Embryonic facial prominence (tissue), 1 donor: Measurements from ENCODE around the gene WDR27.
A peak's percentile ranks its signal among the peaks of the same experiment; 100 is the strongest.

Experiments used
- DNase-seq: peaks from one replicate; pipeline ENCODE4 v3.0.0-alpha.2; 2016; ENCODE audit errors: extremely low spot score

The WDR27 gene

DNA sequence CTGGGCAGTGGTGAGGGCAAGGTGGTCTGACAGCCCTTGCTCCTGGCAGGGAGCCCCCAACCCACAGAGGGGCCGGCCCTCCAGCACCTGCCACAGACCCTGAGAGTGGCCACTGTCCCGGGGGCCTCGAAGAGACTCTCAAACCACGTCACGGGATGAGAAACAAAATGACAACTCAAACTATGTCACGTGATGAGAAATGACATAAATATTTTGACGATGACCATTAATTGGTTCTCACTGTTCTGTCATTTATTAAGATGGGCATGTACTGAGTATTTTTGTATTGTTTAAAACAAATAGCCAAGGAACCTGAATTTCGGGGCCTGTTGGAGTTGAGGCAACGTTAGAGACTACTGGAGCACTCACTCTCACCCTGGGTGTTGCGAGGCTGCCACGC is 135.5 kb downstream of the WDR27 start:
- no peak for DNase-seq

DNA sequence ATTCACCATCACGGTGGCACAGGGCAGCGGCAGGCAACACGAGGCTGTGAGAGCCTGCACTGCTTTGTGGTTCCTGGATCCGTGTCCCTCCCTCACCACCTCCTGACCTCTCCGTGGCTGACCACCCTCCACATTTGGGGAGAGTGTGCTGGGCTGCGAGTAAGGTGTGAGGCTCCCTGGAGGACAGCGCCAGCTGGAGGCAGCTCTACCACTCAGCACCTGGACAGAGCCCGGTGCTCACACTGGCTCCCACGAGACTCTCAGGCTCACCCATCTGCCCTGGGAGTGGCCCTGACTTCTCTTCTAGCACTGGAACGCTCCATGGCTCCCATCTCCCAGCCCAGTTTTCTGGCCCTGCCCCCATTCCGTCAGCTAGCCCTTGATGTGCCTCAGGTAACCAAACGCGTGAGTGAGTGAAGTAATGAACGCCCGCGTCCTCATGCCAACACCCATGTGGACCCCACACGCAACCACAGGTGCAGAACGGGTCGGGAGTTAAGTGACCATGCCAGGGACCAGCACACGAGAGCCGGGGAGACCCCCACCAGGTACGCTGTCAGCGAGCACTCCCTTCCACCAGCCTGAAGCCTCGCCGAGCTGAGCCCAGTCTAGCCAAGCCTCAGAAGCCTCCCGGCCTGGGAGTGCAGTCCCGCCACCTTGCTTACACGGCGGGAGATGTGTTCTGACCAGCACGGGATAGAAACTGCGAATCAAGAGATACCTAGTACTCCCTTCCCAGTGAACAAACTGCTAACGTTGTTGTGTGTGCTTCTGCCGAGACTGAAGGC is 137.2 kb downstream of the WDR27 start:
- DNase-seq: no peak

DNA sequence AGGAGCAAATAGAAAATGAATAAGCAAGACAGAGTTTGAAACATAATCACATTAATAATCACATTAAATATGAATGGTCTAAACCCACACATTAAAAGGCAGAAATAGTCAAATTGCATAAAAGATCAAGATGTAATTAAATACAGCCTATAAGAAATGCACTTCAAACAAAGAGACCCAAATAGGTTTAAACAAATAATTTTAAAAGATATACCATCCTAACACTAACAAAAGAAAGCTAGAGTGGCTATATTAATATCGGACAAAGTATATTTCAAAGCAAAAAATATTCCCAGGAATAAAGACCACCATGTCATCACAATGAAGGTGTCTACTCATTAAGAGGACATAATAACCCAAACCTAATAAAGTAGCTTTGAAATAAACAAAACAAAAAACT is 140.2 kb downstream of the WDR27 start:
- DNase-seq: no peak

DNA sequence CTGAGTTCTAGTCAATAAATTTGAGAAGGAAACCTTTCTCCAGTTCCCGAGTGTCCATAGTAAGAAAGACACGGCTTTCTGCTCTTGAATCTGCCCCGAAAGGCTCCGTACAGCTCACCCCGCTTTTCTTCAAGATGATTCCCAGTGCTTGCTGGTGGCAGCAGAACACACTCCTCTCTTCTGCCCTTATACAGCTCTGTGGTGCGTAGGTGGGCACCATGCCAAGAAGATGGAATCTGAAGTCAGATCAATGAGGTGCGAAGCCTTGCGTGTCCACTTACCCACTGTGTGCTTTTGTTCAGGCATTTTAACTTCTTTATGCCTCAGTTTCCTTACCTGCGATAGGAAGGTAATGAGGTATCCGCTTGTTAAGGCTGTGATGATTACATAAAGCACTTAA is 142.2 kb downstream of the WDR27 start:
- no peak for DNase-seq

- DNase-seq: no peak
These were observed 142.9 kb downstream of the WDR27 start for GRCh38 chr6:169558774-169559441.

DNA sequence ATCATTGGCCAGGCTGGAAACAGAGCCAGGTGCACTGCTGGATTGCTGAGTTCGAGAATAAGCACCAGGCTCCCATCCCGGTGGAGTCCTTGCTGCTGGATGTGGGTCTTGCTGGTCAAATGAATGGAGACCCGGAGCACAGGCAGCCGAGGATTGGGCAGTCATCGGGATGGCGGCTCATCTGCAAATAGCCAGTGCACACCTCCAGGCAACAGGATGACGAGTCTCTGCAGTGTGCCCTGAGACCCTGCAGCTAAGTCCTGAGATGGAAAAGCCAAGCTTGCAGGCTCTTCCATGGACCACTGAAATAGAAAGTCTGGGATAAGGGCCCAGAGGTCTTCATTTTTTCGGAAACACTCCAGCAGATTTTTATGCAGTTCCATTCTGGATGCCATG is 143.5 kb downstream of the WDR27 start:
- no peak for DNase-seq

DNA sequence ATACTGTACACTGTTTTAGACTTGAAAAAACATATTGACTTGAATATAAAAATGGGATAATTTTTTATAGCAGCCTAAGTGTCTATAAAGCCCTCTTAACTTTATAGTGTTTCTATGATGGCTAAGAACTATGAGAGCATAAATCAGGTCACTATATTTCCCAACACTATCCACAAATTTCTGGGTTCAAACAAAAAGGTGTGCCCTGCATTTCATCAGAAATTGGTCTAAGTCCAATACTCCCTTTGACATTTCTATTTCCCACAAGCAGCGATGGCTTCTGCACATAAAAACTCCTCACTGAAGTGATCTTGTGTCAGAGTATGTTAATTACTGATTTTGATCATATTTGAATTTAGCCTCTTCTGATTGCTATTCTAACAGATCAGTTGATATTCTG is 143.9 kb downstream of the WDR27 start:
- no peak for DNase-seq

DNA sequence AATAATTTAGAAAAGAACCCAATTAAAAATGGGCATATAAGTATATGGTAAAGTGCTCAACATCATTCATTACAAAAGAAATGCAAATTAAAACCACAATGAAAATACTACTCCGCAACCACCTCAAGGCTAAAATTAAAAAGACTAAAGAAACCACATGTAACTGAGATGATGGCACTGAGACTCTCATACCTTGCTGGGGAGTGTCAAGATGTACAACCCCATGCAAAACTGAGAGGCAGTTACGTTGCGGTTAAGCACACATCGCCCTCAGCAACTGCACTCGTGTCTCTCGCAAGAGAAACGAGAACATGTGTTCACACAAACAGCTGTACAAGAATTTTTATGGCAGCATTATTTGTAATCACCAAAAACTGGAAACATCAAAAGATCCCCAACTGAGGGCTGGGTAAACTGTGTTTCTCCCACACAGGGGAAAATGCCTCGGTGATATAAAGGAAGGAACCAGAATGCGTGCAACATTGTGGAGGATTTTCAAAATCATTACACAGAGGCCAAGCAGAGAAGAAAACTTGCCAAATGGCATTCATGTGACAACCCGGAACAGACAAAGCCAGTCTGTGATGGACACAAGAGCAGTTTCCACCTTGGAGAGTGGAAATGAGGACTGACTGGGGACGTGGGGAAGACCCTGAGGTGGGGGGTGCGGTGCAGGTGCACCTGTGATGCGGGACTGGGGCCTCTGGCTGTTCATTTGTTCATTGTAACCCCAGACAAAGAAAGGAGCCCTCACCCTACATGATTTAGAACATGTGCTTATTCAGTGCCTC is 144.9 kb downstream of the WDR27 start:
- no peak for DNase-seq

- DNase-seq: no peak
These were observed 145.7 kb downstream of the WDR27 start for GRCh38 chr6:169555971-169556617.

DNA sequence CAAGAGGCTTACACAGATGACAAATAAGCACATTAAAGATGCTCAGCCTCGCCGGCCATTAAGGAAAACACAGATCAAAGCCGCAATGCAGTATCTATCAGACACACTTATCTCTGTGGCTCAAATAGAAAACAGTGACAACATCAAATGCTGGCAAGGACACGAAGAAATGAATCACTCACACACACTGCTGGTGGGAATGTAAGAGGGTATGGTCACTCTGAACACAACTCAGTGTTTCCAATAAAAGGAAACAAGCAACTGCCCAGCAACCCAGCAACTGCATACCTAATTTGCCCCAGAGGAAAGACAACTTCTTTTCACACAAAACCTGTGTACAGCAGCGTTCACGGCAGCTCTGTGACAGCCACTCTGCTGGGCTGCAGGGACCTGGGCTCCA is 155.8 kb downstream of the WDR27 start:
- DNase-seq: no peak

GRCh38 chr6:169543704-169544103 is 158.1 kb downstream of the WDR27 start:
- no peak for DNase-seq

- DNase-seq: no peak
These were observed 159.3 kb downstream of the WDR27 start for GRCh38 chr6:169542491-169542890.

- no peak for DNase-seq
These were observed 162.5 kb downstream of the WDR27 start for GRCh38 chr6:169539176-169539897.

DNA sequence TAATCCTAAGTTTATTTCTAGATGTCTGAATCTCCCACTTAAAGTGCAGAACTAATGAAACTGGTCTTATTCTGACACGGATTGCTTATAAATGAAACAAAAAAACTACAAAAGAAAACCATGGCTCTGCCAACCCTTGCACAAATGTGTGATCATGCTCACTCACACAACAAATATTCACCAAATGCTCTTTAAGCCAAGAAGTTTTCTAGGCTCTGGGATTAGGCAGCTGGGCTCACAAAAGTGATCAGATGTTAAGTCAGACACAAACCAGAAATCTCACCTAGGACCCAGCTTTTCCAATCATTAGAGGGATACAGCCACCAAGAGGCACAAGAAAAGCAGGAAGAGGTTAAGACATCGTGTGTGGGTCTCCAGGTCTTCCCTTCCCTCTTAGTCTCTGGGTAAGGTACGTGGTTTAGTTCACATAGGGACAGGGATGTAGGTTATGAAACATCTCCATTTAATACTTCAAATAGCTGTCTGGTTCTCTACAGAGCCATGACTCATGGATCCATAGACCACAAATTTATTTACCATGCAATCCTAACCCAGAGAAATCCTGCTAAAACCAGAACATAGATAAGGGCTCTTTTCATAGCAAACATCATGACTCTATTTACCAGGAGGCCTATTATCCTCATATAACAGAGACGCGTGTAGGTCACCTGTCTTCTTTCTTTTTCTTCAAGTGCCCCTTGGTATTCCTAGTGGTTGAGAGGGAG is 165.2 kb downstream of the WDR27 start:
- no peak for DNase-seq

DNA sequence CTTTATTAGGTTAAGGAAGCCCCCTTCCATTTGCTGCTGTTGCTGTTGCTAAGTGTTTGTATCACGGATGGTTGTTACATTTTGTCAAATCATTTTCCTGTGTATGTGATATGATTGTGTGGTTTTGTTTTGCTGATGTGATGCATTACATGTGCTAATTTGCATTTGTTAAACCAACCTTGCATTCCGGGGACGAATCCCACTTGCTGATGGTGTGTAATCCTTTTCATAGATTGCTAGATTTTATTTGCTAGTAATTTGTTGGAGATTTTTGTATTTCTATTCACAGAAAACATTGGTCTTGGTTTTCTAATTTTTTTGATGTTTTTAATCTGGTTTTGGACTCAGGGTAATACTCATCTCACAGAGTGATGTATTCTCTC is 167.8 kb downstream of the WDR27 start:
- no peak for DNase-seq

DNA sequence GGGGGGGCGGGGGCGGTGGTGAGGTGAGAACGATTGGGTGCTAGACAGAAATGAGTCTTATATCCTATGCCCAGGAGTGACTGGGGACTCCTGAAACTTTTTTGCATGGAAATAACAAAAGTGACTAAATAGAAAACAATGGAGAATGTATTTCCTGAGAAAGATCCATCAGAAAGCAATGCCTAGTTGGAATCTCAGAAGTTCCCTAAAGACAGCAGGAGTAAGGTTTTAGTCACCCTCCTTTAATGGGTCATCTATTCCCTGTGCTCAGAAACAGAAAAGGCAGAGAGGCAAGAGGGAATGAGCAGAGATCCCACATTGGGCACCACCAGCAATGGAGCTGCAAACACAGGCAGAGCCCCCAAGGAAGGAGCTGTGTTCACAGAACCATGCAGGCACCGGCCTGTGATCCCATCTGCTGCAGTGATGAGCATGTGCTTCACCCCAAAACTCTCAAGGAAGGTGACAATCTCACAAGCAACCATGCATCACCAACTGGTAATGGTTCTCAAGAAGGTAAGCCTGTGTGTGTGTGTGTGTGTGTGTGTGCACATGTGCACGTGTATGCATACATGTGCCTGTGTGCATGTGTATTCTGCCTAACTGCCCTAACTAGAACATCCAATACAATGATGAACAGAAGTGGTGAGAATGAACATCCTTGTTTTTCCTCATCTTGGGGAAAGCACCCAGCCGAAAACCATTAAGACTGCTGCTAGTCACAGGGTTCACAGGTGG is 168.4 kb downstream of the WDR27 start:
- no peak for DNase-seq

- DNase-seq: no peak
These were observed 171.1 kb downstream of the WDR27 start for GRCh38 chr6:169530752-169531123.

GRCh38 chr6:169529931-169530751 is 171.7 kb downstream of the WDR27 start:
- DNase-seq: peak; percentile 21

- DNase-seq: no peak
These were observed 173.1 kb downstream of the WDR27 start for GRCh38 chr6:169528755-169529154.
